HG03571 (cell line): ENCODE measurements around the gene ESYT2.
A peak's percentile ranks its signal among the peaks of the same experiment; 100 is the strongest.
"Not testable (repeated sequence)": the region's sequence is repeated elsewhere in the genome, so short reads cannot be mapped to it uniquely, and the experiment has no call there.

Experiments
- ATAC-seq: cut with Tn5 transposase; IDR thresholded peaks from one replicate; pipeline ENCODE4 v1.9.1; 2021; ENCODE audit not compliant: unreplicated experiment

Gene ESYT2

GRCh38 chr7:158856883-158857668, 27.8 kb upstream of the ESYT2 start:
- ATAC-seq, result peak; percentile 34

DNA sequence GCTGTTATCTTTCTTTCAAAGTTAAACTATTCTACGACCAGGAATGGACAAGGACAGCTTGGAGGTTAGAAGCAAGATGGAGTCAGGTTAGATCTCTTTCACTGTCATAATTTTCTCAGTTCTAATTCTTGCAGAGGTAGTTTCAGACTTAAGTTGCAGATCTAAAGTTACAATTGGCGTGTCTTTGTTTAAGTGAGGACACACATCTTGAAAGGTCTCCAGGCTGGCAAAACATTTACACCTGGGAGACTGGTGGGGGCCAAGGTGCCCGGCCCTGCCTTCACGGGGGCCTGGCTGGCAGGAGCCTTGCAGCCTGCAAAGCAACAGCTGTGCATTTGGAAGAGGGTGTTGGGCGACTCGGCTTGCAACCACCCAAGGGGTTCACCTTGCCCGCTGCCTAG, 25.4 kb upstream of the ESYT2 start:
- ATAC-seq, result no peak

- ATAC-seq, result no peak
These were observed 21.3 kb upstream of the ESYT2 start for GRCh38 chr7:158850545-158851102.

GRCh38 chr7:158849768-158850544, 20.6 kb upstream of the ESYT2 start:
- ATAC-seq, result no peak

DNA sequence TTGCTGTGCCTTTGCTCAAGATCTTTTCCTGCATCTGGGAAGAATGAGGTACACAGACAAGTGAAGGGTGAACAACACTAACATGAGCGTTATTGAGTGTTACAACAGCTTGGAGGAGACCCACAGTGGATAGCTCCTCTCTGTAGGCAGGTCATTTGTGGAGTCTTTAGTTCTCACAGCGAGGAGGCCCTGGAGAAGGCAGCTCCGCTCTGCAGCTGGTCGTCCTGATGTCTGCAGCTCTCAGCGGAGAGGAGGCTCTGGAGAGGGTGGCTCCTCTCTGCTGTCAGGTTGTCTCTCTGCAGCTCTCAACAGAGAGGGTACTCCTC, 20.1 kb upstream of the ESYT2 start:
- no peak for ATAC-seq

DNA sequence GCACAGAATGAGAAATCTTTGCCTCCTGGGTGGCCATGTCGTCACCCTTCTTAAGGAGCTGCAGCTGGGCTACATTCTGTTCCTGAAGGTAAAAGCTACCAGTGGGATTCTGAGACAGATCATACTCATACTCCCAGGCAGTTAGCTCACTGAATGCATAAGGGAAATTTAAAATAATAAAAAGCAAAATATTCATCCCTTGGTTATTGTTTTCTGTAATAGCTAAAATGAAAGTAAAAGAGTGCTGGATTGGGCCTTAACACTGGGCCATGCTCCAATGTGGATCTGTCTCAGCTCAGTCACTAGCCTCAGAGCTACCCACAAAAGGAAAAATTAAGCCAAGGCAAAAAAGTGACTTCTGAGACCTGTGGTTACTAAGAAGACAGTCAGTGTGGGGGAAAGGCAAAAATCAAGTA, 18.1 kb upstream of the ESYT2 start:
- no peak for ATAC-seq

DNA sequence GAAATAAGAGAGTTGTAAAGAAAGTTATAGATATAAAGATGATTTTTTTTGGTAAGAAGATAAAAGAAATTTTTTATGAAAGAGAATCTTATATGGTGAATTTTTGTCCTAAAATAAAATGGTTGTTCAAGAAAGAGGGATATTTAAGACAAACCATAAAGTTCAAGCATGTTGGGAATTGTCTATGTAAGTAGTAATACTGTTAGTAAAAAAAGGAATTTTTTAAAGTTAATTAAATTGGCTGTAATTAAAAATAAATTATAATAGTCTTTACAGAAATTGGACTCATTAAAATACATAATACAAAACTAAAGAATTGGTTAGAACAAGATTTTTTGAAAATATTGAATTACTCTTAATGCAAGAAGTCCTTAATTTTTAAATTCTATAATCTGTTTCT, 17.0 kb upstream of the ESYT2 start:
- no peak for ATAC-seq

DNA sequence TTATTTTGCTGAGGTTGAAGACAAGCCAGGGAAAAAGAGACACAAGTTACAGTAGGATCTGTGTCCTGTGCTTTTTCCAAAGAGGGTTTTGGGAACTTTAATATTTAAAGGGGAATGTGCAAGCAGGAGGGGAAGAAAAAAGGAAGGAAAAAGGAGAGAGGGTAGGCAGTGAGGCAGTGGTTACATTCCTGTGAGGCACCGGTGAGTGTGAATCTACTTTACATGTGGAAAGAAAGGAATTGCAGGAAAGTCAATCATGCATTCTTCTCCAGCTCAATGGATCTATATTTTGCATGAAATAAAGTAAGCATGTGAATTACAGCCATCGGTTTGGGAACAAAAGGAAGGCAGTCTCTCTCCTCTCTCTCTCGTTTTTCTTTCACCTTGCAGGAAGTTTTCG, 14.5 kb upstream of the ESYT2 start:
- ATAC-seq, result no peak

DNA sequence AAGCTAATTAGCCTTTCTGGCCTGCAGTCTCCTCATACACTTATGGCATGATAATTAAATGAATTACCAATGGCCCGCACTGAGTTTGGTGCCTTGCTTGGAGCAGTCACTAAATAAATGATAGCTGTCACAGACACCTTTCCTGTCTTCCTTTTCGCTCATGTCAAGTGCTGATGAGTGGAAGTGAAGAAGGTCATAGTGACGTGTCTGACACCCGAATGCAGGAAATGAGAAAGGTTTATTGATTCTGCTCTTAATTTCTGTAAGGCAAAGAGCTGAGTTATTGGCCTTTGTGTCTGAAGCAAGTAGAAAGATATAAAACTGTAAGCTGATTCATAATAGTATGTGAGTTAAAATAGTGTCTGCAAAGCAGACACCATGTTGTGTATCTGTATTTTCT, 13.2 kb upstream of the ESYT2 start:
- ATAC-seq, result no peak

DNA sequence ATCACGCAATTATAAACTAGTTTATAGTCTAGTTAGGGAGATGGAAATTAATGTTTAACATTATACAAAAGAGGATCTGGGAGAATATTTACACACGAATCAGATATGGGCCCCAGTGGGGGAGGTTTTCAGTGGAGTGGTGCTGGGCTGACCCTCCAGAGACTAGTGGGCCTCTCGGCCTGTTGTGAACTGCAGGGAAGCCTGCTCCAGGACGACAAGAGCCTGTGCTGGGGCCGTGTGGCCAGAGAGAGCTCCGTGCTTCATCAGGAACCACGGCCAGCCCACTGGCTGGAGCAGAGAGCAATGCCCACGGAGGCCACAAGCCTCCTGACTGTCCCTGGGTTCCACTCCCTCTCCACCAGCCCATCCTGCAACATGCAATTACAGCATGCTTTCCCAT, 11.3 kb upstream of the ESYT2 start:
- no peak for ATAC-seq

GRCh38 chr7:158839177-158839576, 9.9 kb upstream of the ESYT2 start:
- ATAC-seq, result not testable (repeated sequence)

- ATAC-seq, result no peak
These were observed 8.7 kb upstream of the ESYT2 start for GRCh38 chr7:158837790-158838637.

DNA sequence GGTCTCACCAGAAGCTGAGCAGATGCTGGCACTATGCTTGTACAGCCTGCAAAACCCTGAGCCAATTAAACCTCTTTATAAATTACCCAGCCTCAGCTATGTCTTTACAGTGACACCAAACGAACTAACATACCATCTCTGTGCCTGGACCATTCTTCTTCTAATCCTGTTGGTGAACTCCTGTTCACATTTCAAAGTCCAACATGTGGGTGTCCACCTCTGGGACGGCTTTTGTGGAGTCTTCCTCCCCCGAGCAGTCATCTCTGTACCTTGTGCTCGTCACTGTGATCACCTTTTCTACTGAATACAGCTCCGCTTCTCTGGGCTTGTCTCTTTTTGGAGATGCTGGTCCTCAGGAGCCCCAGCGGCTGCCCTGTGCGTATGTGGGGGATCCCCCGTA, 7.4 kb upstream of the ESYT2 start:
- no peak for ATAC-seq

DNA sequence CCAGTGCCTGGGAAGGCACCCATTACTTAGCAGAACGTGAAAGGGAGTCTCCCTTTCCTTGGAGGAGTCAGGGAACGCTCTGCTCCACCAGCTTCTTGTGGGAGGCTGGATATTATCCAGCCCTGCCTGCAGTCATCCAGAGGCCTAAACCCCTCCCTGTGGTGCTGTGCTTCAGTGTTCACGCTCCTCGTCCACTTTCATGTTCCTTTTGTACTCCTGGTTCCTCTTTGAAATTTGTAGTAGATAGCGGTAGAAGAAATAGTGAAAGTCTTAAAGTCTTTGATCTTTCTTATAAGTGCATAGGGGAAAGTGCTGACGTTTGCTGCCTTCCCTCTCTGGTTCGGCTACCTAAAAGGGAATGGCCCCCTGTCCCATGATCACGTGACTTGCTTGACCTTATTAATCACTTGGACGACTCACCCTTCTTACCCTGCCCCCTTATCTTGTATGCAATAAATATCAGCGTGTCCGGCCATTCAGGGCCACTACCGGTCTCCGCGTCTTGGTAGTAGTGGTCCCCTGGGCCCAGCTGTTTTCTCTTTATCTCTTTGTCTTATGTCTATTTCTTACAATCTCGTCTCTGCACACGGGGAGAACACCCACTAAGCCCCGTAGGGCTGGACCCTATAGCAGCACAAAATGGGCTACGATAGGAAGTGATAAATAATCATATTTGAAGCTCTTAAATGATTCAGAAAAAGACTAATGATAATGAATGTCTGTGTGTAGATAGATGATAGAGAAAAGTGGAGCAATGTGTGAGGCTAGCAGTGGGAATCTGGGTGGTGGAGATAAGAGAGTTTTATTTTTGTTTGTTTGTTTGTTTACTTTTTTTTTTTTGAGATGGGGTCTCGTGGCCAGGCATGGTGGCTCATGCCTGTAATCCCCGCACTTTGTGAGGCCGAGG, 5.8 kb upstream of the ESYT2 start:
- no peak for ATAC-seq

- no peak for ATAC-seq
These were observed 3.7 kb upstream of the ESYT2 start for GRCh38 chr7:158832994-158833393.

- ATAC-seq, result no peak
These were observed 2.4 kb upstream of the ESYT2 start for GRCh38 chr7:158831738-158832091.

DNA sequence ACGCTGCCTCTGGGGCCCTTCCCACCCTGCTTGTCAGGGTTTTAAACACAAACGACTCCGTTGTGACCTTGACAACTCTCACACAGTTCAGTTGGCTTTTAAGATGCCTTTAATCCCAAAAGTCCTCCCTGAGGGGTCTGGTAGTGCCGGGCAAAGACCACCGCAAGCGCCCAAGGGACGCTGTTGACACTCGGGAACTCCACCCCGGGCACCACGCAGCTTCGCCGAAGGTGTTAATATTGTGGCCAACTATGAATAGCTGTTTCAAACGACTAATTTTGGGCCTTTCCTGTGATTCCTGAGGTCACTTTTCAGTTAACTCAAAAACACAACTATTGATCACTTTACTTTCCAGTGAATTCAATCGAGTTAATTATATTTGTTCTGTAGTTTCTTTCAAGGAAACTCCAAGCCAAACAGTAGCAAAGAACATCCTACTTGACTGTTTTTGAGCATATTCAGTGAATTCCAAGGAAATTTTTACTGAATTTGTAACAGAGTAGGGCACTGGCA, 958 bp upstream of the ESYT2 start:
- ATAC-seq, result no peak

DNA sequence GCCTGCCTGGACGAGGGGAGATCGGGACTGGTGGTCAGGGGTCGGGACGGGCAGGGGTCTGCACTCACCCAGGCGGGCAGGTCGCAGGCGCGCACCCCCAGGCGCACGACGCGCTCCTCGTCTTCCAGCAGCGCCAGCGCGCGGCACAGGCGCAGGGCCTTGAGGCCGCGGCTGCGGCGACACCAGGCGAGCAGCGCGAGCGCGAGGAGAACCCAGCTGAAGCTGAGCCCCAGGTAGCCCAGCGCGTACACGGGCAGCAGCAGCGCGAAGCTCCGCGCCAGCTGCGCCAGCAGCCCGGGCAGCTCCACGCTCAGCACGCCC, 328 bp downstream of the ESYT2 start:
- peak; percentile 53 for ATAC-seq

- peak; percentile 0 for ATAC-seq
These were observed 932 bp downstream of the ESYT2 start for GRCh38 chr7:158828133-158829020.
